GM18519 (cell line): Measurements from ENCODE around the gene KIFAP3.
"Not testable (repeated sequence)": the region's sequence is repeated elsewhere in the genome, so short reads cannot be mapped to it uniquely, and the experiment has no call there.

Source experiments
- ATAC-seq: cut with Tn5 transposase; IDR thresholded peaks from one replicate; pipeline ENCODE4 v1.9.1; 2021; ENCODE audit warnings: mild to moderate bottlenecking, moderate library complexity; ENCODE audit not compliant: unreplicated experiment, low FRiP score

Gene KIFAP3

GRCh38 chr1:170074250-170075157, at the start of gene KIFAP3:
TSS of gene KIFAP3 (minus strand) at chr1:170074695. CDS start at chr1:170074467, 228 bp downstream.
- peak; percentile 96 for ATAC-seq

GRCh38 chr1:170122366-170122765, 47.9 kb upstream of the KIFAP3 start:
- ATAC-seq, result no peak

- ATAC-seq, result no peak
These were observed 40.4 kb upstream of the KIFAP3 start for GRCh38 chr1:170114906-170115305.

GRCh38 chr1:170113140-170113539, 38.6 kb upstream of the KIFAP3 start:
- ATAC-seq, result not testable (repeated sequence)

GRCh38 chr1:170097449-170097948, 23.0 kb upstream of the KIFAP3 start:
- no peak for ATAC-seq

GRCh38 chr1:170096806-170097340, 22.4 kb upstream of the KIFAP3 start:
- ATAC-seq, result no peak

- ATAC-seq, result no peak
These were observed 21.7 kb upstream of the KIFAP3 start for GRCh38 chr1:170095976-170096748.

GRCh38 chr1:170094697-170095616, 20.5 kb upstream of the KIFAP3 start:
- ATAC-seq, result not testable (repeated sequence)

GRCh38 chr1:170086399-170087032, 12.0 kb upstream of the KIFAP3 start:
- no peak for ATAC-seq

- no peak for ATAC-seq
These were observed 10.6 kb upstream of the KIFAP3 start for GRCh38 chr1:170085091-170085490.

GRCh38 chr1:170078610-170079189, 4.2 kb upstream of the KIFAP3 start:
- no peak for ATAC-seq

- ATAC-seq, result no peak
These were observed 3.4 kb upstream of the KIFAP3 start for GRCh38 chr1:170077926-170078325.

GRCh38 chr1:170076952-170077351, 2.5 kb upstream of the KIFAP3 start:
- not testable (repeated sequence) for ATAC-seq

- ATAC-seq, result no peak
These were observed 1.7 kb upstream of the KIFAP3 start for GRCh38 chr1:170076199-170076598.

- no peak for ATAC-seq
These were observed 691 bp upstream of the KIFAP3 start for GRCh38 chr1:170075186-170075585.

- no peak for ATAC-seq
These were observed 624 bp downstream of the KIFAP3 start for GRCh38 chr1:170073893-170074249.

GRCh38 chr1:170071378-170071777, 3.1 kb downstream of the KIFAP3 start:
- ATAC-seq, result no peak

GRCh38 chr1:170068923-170069322, 5.6 kb downstream of the KIFAP3 start:
- no peak for ATAC-seq

- no peak for ATAC-seq
These were observed 7.2 kb downstream of the KIFAP3 start for GRCh38 chr1:170067253-170067819.
